Measurements from ENCODE around the gene ERC2. TPM values are rescaled to one million over a fixed set of nuclear protein-coding genes. Genes with fewer than 3 reads are reported as not detected.

The ERC2 gene
- total RNA-seq, 1 experiment from 2014 or later, result 0.77 TPM

DNA sequence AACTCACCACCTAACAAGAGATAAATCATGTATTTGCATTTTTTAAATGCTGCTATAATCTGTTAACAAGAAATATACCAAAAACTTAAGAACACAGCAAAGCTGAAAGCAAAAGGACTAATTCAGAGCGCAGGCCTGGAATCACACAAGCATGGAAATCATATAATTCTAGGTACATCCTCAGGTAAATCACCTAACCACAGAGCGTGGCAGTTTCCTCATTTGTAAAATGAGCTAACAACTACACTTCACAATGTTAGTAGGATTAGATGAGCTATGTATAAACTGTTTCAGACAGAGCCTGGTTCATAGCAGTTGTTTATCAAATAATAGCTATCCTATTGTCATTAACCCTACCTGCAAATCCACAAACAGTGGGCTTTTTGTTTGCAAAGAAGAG, 146.4 kb downstream of the ERC2 start:
- no peak overlapping the region for H3K9ac ChIP-seq (ENCODE audit: low read length)
- no peaks in the 10 kb centered on the region for H3K9me3 ChIP-seq (ENCODE audit: low read length)
- H3K4me2 ChIP-seq (ENCODE audit: low read length), result no peak overlapping the region
- TF ChIP-seq EZH2 (IDR thresholded peaks at IDR 0.05; ENCODE audit: low read length, unreplicated experiment) (no peak), EZH2phosphoT487 (IDR thresholded peaks at IDR 0.05; ENCODE audit: borderline replicate concordance, low read length) (no peak)
- TF ChIP-seq, protein P1, sequence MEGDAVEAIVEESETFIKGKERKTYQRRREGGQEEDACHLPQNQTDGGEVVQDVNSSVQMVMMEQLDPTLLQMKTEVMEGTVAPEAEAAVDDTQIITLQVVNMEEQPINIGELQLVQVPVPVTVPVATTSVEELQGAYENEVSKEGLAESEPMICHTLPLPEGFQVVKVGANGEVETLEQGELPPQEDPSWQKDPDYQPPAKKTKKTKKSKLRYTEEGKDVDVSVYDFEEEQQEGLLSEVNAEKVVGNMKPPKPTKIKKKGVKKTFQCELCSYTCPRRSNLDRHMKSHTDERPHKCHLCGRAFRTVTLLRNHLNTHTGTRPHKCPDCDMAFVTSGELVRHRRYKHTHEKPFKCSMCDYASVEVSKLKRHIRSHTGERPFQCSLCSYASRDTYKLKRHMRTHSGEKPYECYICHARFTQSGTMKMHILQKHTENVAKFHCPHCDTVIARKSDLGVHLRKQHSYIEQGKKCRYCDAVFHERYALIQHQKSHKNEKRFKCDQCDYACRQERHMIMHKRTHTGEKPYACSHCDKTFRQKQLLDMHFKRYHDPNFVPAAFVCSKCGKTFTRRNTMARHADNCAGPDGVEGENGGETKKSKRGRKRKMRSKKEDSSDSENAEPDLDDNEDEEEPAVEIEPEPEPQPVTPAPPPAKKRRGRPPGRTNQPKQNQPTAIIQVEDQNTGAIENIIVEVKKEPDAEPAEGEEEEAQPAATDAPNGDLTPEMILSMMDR (conservative IDR thresholded peaks at IDR 0.05; ENCODE audit: low read depth, low read length), result no peak
- ChIA-PET CTCF (no interaction called here), POLR2A (ENCODE audit: unreplicated experiment) (no interaction called here)
- H4K20me1 ChIP-seq (ENCODE audit: low read length), result no peaks in the 10 kb centered on the region
- no peak overlapping the region for H3K27ac ChIP-seq (ENCODE audit: low read length)
- no peaks in the 10 kb centered on the region for H3K9me2 ChIP-seq (replicated peaks; ENCODE audit: low read length)
- ATAC-seq, result no peak
- no peak for DNase-seq
- intact Hi-C loops (cut with micrococcal nuclease), result no loop called here
- H3K36me3 ChIP-seq (ENCODE audit: low read depth, low read length), result no peaks in the 10 kb centered on the region
- no TSS peak for BruUV-seq (replicated peaks)
- no peaks in the 10 kb centered on the region for H3K79me2 ChIP-seq (ENCODE audit: low read length)
- H2AFZ ChIP-seq (ENCODE audit: low read length), result no peak overlapping the region
- no peaks in the 10 kb centered on the region for H3F3A ChIP-seq (ENCODE audit: low read length, unreplicated experiment)
- no peaks in the 10 kb centered on the region for H3K4me1 ChIP-seq (ENCODE audit: insufficient read depth, low read length)
- no peak overlapping the region for H3K4me3 ChIP-seq (ENCODE audit: low read length)
- peaks cover 6% of the 10 kb centered on the region; the same call in 1 of the 2 replicates for H3K27me3 ChIP-seq (ENCODE audit: low read length)

- H4K20me1 ChIP-seq (ENCODE audit: low read length), result no peaks in the 10 kb centered on the region
- intact Hi-C loops (cut with micrococcal nuclease), result no loop called here
- H3K4me3 ChIP-seq (ENCODE audit: low read length), result no peak overlapping the region
- no peak for ATAC-seq
- H3K9me2 ChIP-seq (replicated peaks; ENCODE audit: low read length), result no peaks in the 10 kb centered on the region
- TF ChIP-seq EZH2phosphoT487 (IDR thresholded peaks at IDR 0.05; ENCODE audit: borderline replicate concordance, low read length) (no peak), EZH2 (IDR thresholded peaks at IDR 0.05; ENCODE audit: low read length, unreplicated experiment) (no peak)
- TF ChIP-seq, protein P1 (conservative IDR thresholded peaks at IDR 0.05; ENCODE audit: low read depth, low read length), result no peak
- no peaks in the 10 kb centered on the region for H3K36me3 ChIP-seq (ENCODE audit: low read depth, low read length)
- ChIA-PET POLR2A (ENCODE audit: unreplicated experiment) (no interaction called here), CTCF (no interaction called here)
- H3K9ac ChIP-seq (ENCODE audit: low read length), result no peak overlapping the region
- no peak for DNase-seq
- H3K27me3 ChIP-seq (ENCODE audit: low read length), result peaks cover 6% of the 10 kb centered on the region; the same call in 1 of the 2 replicates
- H3K27ac ChIP-seq (ENCODE audit: low read length), result no peak overlapping the region
- BruUV-seq (replicated peaks), result no TSS peak
- no peaks in the 10 kb centered on the region for H3K9me3 ChIP-seq (ENCODE audit: low read length)
- no peak overlapping the region for H2AFZ ChIP-seq (ENCODE audit: low read length)
- no peaks in the 10 kb centered on the region for H3K4me1 ChIP-seq (ENCODE audit: insufficient read depth, low read length)
- H3K79me2 ChIP-seq (ENCODE audit: low read length), result no peaks in the 10 kb centered on the region
- H3F3A ChIP-seq (ENCODE audit: low read length, unreplicated experiment), result no peaks in the 10 kb centered on the region
- no peak overlapping the region for H3K4me2 ChIP-seq (ENCODE audit: low read length)
Measured at GRCh38 chr3:56321383-56321782, 146.9 kb downstream of the ERC2 start.

GRCh38 chr3:56320883-56321282, 147.4 kb downstream of the ERC2 start:
- H4K20me1 ChIP-seq (ENCODE audit: low read length), result no peaks in the 10 kb centered on the region
- CTCF ChIA-PET, result no interaction called here
- no TSS peak for BruUV-seq (replicated peaks)

More at GRCh38 chr3:56320883-56321282, 147.4 kb downstream of the ERC2 start:
- H2AFZ ChIP-seq (ENCODE audit: low read length), result no peak overlapping the region
- H3K9me2 ChIP-seq (replicated peaks; ENCODE audit: low read length), result no peaks in the 10 kb centered on the region
- no peak for TF ChIP-seq EZH2phosphoT487 (IDR thresholded peaks at IDR 0.05; ENCODE audit: borderline replicate concordance, low read length)
- no peak for TF ChIP-seq EZH2 (IDR thresholded peaks at IDR 0.05; ENCODE audit: low read length, unreplicated experiment)
- TF ChIP-seq, protein P1 (conservative IDR thresholded peaks at IDR 0.05; ENCODE audit: low read depth, low read length), result no peak
- POLR2A ChIA-PET (ENCODE audit: unreplicated experiment), result no interaction called here
- H3K4me2 ChIP-seq (ENCODE audit: low read length), result no peak overlapping the region
- intact Hi-C loops (cut with micrococcal nuclease), result no loop called here
- H3K27me3 ChIP-seq (ENCODE audit: low read length), result peaks cover 6% of the 10 kb centered on the region; the same call in 1 of the 2 replicates
- H3K4me1 ChIP-seq (ENCODE audit: insufficient read depth, low read length), result no peaks in the 10 kb centered on the region
- H3K9me3 ChIP-seq (ENCODE audit: low read length), result no peaks in the 10 kb centered on the region
- DNase-seq (no peak), ATAC-seq (no peak)
- H3F3A ChIP-seq (ENCODE audit: low read length, unreplicated experiment), result no peaks in the 10 kb centered on the region
- H3K79me2 ChIP-seq (ENCODE audit: low read length), result no peaks in the 10 kb centered on the region
- no peak overlapping the region for H3K4me3 ChIP-seq (ENCODE audit: low read length)
- no peak overlapping the region for H3K9ac ChIP-seq (ENCODE audit: low read length)
- no peaks in the 10 kb centered on the region for H3K36me3 ChIP-seq (ENCODE audit: low read depth, low read length)
- H3K27ac ChIP-seq (ENCODE audit: low read length), result no peak overlapping the region

All from PC-3 (cell line).